NCI-H2107 treated with DMSO at 0.1 percent for 48 hours (cell line): ENCODE measurements around the gene PPP1R8.
A peak's percentile ranks its signal among the peaks of the same experiment; 100 is the strongest.
"Not testable (repeated sequence)": the region's sequence is repeated elsewhere in the genome, so short reads cannot be mapped to it uniquely, and the experiment has no call there.

ENCODE experiments used
- DNase-seq: peaks from one replicate; lab custom pipeline; 2025; ENCODE audit not compliant: unreplicated experiment; lab: John Stamatoyannopoulos, UW

PPP1R8 gene

DNA sequence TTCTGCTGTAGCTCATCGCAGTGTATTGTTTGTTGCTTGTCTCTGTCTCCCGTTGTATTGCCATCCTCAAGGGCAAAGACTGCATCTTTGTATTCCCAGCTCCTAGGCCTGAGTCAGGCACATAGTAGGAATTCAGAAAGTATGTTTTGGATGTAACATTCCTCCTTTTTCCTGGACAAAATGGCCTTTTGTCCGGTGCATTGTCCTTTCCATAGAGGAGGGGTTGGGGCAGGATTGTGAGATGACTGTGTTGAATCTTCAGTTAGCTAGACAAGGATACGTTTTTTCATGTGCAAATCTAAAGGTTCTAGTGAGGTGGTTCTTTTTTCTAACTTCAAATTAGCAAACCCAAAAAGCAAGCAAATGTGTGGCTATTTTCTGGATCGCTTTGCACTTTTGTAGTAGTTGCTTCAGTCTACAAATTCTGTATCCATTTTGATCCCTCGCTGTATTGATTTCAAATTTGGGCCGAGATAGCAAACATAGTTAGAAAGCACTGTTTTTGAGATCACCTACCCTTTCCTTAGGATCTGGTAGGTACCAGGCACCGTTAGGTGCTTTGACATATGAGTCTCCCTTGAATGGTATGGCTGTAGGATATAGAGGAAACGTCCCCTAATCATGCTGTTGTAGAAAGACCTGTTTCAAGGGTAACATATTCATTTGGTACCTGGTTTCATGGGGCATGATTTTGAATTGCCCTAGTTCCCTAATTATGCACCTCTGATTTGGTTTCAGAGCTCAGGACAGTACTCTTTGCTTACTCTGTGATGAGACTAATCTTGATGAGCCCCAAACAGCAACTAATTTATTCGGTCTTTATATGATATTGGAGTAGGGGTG is 1.2 kb downstream of the PPP1R8 start:
- DNase-seq, result no peak

DNA sequence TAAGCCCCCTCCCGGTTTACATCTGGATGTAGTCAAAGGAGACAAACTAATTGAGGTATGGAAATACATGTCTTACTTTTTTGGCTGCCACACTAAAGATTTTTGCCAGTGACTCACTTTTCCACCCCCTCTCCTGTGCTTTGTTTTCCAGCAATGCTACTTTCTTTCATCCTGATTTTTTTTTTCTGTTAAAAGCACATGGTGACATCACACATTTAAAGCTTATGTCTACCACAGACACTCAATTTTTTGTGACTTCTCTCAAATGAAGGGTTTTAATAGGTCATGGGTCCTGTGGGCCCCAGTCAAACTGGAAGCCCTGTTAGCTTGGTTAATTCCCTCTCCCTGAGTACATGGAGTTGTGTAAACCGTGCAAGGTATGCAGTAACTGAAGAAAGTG is 2.2 kb downstream of the PPP1R8 start:
- DNase-seq, result no peak

DNA sequence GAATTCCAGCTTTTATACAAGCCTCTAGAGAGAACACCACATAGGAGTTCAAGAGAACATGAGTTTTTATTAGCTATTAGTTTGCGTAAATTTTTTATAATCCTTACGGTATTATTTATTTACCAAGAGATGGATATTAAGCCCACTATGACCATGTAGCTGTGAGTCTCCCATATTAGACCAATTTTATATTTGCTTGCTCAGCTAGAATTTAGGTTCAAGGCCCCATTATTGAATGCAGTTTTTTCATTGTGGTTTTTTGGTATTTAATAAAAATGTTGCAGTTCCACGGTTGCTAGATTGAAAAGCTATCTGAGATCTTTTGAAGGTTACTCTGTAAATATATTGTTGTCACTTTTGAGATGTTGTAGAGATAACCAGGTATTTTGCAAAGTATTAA is 2.9 kb downstream of the PPP1R8 start:
- DNase-seq, result no peak

DNA sequence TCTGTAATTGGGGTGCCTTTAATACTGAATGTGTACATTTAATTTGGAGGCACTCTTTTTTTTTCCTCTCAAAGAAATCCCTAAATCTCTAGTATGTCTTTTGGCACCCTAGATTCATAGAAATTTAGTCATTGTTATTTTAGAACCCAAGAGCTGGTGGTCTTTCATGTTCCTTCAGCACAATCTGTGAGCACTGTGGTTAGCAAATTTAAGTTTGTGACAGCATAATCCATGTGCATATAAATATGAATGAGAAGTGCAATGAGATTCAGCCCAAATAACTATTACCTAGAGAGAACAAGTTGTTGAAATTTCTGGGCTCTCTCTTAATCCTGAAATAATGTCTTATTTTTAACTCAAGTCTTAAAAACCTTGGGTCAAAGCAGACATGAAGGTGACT is 4.5 kb downstream of the PPP1R8 start:
- DNase-seq, result no peak

DNA sequence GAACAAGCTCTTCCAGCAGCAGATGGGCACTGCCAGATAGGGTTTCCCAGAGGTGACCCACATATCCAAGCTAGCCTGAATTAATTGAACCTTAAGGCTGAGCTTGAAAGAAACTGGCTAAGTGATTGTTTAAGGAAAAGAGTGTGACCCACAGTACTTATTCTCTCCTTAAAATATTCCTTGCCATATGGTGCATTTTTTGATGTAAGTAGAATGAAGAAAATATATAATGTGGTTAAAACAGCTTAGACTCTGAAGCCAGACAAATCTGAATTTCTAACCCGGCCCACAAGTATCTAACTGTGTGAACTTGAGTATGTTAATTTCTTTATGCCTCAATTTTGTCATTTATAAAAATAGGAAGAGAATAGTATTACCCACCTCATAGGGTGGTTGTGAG is 4.9 kb downstream of the PPP1R8 start:
- no peak for DNase-seq

DNA sequence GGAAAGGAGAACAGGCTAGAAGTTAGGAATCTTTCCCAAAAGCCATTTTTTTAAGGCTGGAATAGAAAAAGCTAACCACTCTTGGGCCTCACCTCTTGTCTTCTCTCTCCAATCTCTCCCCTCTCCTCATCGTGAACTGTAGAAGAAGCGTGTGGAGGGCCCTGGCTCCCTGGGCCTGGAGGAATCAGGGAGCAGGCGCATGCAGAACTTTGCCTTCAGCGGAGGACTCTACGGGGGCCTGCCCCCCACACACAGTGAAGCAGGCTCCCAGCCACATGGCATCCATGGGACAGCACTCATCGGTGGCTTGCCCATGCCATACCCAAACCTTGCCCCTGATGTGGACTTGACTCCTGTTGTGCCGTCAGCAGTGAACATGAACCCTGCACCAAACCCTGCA is 19.4 kb downstream of the PPP1R8 start:
- no peak for DNase-seq

DNA sequence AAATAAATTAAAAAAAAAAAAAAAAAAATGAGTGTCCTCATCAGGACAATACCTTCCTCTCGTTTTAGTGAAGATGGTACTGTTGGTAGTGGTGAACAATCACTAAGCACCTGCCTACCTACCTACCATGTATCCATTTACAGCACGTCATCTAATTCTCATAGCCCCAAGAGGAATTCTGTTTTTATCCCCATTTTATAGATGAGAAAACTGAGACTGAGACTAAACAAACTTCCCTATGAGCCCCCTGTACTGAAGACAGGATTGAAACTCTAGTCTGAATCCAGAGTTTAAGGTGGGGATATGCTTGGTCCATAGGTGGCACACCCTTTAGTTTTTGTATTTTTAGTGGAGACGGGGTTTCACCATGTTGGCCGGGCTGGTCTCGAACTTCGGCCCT is 24.5 kb downstream of the PPP1R8 start:
- DNase-seq, result no peak

DNA sequence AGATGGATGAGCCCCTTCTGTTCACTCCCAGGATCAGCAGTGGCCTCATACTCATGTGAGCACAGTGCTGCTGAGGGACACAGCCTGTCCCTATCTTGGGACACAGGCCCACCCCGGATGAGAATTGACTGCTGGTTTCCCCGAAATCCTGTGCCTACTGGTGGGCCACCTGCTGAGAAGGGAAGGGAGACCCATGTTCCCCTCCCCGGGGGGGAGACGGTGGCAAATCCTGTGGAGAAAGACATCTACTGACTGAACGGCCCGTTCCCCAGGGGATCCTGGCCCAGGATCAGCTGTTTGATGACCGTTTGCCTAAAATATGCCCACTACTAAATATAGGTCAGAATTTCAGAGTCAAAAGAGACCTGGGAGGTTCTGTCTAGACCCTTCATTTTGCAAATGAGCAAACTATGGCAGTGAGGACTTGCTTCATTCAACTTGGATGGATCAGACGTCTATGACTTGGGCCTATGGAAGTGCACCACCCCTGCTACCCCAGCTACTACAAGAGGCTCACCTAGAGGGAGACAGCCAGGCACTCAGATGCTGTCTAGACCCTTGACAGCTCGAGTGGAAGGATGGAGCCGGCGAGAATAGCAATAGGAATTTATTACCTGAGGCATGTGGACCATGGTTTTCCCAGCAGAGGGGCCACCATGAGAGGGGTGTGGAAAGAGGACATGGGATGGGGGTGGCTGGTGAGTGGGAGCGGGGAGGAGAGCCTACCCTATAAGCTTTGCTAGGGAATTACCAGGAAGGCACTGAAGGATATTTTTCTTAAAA is 26.2 kb downstream of the PPP1R8 start:
- no peak for DNase-seq

DNA sequence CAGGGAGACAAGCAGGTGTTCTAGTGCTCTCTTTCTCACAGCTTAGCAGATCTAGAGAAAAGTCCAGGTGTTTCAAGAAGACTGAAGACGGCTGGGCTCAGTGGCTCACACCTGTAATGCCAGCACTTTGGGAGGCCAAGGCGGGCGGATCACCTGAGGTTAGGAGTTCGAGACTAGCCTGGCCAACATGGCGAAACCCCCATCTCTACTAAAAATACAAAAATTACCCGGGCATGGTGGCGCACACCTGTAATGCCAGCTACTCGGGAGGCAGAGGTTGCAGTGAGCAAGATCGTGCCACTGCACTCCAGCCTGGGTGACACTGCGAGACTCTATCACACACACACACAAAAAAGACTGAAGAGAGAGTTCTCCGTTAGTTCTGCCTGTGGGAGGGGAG is 27.0 kb downstream of the PPP1R8 start:
- DNase-seq, result not testable (repeated sequence)

DNA sequence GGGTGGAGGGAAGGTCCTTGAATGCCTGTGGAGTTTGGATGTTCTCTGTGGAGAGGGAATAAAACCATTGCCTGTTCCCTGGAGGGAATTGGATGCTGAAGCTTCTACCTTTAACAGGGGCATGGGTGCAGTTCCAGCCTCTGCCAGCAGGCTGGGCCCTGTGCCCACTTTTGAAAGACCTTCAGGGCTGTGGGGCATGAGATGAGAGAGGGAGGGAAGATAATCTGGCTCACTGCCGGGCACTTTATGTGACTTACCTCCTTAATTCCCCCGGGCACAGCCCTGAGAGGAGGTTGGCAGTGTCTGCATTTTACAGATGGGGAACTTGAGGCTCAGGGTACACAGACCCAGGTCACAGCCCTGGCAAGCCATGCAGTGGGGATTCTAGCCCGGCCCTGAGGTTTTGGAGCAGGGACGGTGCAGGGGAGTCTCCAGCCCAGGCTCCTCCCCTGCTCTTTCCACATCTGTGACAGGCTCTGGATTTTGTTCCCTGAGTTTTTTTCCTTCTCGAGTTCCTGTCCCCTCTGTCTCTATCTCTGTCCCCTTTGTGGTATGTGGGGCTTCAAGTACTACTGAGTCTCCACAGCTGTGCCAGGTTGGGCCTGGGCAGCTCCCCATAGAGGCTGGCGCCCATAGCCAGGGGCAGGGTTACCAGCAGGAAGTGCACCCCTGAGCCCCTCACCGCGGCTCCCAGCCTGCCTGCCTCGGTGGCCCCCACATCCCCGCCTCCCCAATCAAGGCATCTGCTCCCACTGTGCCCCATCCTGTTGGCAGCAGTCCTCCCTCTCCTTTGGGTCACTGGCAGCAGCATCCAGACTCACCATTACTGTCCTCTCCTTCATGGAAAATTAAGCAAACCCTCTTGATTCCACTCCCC is 27.7 kb downstream of the PPP1R8 start:
- DNase-seq, result peak; percentile 75

DNA sequence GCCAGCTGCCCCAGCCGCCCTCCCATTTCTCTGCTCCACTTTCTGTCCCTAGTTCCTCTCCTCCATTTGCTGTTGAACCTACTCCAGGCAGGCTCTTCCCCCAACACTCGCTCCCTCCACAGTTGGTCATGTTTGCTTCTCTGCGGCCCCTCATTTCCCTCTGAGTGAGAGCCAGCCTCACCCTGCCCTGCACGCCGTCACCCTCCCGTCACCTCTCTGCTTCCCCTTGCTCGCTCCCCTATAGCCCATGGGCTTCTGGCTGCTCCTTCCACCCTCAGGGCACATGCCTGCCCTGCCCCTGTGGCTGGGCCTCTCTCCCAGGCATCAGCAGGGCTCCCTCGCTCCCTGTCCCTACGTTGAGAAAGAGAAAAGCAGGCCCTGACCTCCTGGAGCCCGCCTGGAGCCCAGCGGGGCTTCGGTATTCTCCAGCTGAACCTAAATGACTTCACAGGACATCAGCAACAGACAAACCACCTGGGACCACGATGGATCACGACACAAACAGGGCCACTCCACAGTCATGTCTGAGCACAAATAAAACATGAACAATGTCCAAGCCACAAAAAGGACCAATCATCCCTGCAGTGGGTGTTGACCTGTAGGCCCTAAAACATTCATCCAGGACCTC is 28.5 kb downstream of the PPP1R8 start:
- no peak for DNase-seq

DNA sequence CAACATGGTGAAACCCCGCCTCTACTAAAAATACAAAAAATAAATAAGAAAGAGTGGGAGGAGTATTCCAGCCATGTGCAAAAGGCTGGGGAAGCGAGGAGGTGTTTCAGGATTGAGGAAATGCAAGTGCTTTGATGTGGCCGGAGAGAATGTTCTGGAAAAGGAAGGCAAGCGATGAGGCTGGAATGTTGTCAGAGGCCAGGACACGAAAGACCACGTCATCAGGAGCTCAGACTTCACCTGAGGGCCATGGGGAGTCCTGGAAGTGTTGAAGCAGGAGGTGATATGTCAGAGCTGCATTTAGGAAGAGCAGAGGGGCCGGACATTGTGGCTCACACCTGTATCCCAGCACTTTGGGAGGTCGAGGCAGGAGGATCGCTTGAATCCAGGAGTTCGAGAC is 30.9 kb downstream of the PPP1R8 start:
- no peak for DNase-seq

DNA sequence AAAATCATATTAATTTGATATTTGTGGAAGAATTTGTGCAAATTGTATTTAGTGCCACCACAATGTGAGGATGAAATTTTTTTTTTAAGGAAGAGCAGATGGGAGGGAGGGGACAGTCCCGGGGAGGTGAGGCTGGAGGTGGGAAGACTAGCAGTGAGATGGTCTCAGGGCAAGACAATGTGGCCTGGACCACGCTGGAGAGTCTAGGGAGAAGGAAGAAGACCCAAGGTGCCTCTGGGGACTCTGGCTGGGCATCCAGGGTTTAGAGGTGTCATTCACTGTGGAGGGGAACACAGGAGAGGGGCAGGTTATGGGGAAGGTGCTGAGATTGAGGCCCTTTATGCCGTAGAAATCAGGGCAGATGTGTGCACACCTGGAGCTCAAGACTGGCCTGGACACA is 31.4 kb downstream of the PPP1R8 start:
- DNase-seq, result no peak

DNA sequence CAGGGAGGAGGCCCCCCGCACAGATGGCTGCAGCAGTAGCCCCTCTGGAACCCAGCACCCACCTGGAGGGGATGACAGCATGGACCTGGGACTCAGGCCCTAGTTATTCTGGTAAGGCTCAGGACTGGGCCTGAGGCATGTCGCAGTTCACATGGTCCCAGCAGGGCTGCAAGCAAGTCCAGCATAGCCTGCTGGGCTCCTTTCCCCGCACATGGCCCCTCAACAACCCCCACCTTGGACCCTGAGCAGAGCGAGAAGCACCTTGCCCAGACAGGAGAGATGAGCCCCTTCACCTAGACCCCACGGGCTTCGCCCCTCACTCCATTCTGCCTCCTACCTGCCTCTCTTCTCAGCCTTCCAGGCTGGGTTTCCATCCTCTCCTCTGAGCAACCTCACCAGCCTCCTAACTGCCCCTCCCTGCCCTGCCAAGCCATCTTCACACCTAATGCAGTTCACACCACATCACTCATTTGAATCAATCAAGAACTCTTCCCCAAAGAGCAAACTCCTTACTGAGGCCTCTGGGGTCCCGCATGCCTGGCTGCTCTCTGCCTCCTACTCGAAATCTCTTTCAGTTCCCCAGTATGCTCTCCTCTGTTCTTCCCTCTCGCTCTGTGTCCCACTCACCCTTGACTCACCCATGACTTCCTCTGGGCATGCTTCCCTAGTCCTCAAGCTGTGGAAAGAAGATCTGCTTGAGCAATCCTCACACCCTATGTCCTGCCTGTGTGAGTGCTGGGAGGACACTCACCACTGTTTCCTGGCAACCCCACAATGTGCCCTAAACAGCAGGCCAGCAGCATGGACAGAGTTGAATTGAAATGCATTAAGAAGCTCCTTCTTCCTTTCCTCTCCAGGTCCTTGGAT is 32.3 kb downstream of the PPP1R8 start:
- DNase-seq, result no peak

DNA sequence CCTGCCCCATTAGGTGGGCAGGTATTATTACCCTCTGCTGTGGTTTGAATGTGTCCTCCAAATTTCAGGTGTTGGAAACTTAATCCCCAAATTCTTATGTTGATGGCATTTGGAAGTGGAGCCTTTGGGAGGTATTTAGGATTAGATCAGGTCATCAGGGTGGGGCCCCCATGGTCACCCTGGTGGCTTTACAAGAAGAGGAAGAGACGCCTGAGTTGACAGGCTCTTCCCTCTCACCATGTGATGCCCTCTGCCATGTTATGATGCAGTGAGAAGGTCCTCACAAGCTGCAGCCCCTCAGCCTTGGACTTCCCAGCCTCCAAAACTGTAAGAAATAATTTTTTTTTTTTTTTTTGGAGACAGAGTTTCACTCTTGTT is 32.9 kb downstream of the PPP1R8 start:
- DNase-seq, result no peak

DNA sequence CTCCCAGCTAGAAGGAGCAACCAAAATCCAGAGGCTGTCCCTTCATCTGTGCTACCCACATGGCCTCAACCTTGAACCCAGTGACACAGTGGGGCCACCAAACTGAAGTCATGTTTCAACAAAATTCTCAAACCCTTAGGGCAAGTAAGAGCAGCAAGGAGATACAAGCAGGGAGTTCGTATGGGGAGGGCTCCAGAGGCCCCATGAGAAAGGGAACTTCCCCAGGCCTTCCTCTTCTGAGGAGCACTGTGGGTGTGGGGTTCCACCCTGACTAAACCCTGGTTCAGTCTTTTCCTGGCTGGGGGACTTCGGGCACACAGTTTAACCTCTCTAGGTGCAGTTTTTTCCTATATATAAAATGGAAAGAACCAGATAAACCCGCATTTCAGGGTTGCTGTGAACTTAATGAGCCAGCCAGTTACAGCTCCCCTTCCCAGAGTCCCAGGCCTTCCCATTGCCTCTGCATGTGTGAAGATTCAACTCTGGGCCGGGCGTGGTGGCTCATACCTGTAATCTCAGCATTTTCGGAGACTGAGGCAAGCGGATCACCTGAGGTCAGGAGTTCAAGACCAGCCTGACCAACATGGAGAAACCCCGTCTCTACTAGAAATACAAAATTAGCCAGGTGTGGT is 33.8 kb downstream of the PPP1R8 start:
- no peak for DNase-seq

DNA sequence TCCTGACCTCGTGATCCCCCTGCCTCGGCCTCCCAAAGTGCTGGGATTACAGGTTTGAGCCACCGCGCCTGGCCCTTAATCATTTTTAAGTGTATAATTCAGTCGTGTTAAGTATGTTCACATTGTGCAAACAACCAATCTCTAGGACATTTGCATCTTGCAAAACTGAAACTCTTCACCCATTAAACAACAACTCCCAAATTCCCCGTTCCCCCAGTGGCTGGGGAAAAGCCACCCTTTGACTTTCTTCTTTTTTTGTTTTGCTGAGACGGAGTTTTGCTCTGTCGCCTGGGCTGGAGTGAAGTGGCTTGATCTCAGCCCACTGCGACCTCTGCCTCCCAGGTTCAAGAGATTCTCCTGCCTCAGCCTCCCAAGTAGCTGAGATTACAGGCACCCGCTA is 35.2 kb downstream of the PPP1R8 start:
- no peak for DNase-seq

DNA sequence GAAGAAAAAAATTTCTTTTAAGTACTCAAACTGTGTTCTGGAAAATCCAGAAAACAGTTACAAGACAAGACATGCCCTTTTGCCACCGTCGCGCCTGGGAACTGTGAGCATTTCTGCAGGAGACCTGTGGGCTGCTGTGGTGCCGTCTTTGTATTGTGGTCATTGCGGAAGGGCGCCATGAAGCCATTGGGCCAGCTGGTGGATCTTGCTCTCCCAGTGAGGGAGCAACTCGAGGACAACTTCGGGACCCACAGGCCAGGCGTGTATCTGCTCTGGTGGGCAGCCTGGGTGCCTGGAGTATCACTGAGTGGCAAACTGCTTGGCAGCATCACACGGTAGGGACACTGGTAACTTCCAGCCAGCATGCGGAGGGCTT is 38.0 kb downstream of the PPP1R8 start:
- DNase-seq, result no peak

DNA sequence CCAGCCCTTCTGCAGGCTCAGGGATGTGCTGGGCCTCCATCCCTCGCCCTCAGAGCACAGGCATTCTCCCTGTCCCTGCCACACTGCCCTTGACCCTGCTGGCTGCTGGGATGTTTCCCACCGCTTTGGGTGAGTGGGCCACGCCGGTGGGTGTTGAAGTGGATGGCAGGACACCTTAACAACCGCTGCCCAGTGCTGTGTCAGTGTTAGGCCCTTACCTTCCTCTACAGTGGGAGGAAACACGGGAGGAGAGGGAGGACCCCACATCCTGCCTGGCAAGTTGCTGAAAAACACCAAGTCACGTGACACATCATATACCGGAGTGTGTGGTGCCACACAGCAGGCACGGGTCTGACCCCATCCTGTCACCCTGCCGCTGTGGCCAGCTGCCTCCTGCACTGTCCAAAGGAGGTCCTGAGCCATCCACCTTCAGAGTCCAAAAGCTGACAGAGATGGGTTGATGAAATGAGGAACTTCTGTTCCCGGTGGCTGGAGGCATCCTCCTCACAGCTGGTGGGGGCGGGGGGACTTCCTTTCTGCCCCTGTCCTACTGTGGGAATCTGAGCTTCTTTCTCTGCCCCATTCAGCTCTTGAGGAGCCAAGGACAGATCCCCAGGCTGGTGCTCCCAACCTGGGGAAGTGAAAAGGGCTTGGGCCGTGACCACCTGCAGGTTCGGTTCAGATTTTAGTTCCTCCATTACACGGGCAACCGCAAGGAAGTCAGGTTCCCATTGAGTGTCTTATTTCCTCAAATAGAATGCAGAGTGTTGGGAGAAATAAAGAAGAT is 38.5 kb downstream of the PPP1R8 start:
- DNase-seq, result no peak
